ENCODE data around the gene DYNC1I1.

Gene DYNC1I1

DNA sequence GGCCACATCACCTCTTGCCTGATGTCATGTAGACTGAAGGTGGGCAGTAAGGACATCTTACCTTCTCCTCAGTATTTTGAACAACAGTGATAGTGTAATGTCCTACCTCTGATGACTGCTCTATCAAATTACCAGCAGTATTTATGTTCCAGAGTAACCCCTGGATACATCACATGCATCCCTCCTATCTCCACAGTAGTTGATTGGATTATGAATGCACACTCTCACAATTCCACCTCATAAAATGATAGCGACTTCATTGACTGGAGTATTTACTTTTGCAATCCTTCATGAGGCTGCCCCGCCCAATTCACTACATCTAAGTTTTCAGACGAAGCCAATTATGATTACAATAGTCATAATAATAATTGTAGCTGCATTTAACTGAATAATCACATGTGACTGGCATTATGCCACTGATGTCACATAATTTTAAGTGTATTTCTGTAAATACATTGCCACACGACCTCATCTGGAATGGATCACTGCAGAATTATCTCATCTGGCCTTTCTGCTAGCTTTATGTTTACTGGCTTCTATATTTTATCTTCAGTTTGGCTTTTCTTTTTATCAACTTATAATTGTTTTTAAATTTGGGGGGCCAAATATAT, 280.6 kb downstream of the DYNC1I1 start:
- Histone ChIP-seq H4K20me1 (no peaks in the 10 kb centered on the region), H3K27me3 (no peaks in the 10 kb centered on the region), H3K9ac (no peak overlapping the region), H3K4me1 (no peaks in the 10 kb centered on the region), H3K4me3 (no peak overlapping the region), H3K27ac (no peak overlapping the region), H3K9me3 (no peaks in the 10 kb centered on the region), H3K4me2 (no peak overlapping the region), H3K36me3 (no peaks in the 10 kb centered on the region)
- no peak for TF ChIP-seq Cebpa-rat (IDR thresholded peaks at IDR 0.05)

DNA sequence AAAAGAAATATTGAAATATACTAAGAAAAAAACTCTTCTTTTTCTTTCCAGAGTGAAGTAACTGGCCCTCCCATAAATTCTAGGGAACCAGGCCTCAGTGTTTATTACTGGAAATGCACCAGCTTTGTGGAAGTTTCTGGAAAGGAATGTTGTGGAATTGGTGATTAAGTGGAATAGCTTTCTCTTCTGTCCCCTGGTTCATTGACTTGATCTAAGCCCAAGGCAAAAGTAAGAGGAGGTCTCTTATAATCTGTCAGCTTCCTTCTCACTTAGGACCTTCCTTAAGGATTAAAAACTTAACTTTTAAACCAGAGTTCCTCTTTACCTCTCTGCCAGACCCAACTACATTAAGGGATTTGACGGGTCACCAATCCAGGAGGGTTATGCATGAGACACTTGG, 283.4 kb downstream of the DYNC1I1 start:
- Histone ChIP-seq H3K4me2 (no peak overlapping the region), H3K9me3 (no peaks in the 10 kb centered on the region), H3K27ac (no peak overlapping the region), H3K4me3 (no peak overlapping the region), H3K27me3 (no peaks in the 10 kb centered on the region), H3K36me3 (no peaks in the 10 kb centered on the region), H3K4me1 (no peaks in the 10 kb centered on the region), H3K9ac (no peak overlapping the region), H4K20me1 (no peaks in the 10 kb centered on the region)
- no peak for TF ChIP-seq Cebpa-rat (IDR thresholded peaks at IDR 0.05)

DNA sequence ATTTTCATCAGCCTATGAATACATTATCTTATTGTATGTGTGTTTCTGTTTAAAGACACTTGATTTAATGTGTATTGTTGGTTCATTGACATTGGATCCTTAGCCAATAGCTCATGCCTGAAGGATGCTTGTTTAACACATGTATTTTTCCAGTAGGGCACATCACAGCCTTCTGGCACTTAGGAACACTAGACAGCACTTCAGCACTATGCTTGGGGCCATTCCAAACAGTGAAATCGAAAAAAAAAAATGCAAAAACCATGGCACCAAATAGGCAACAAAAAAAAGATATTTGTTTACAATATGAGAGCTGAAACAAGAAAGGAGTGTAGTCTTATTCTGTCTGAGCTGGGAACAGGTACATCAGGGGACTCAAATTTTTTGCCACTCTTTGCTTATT, 286.7 kb downstream of the DYNC1I1 start:
- TF ChIP-seq Cebpa-rat (IDR thresholded peaks at IDR 0.05), result no peak
- H3K9ac ChIP-seq, result no peak overlapping the region
- H3K4me1 ChIP-seq, result no peaks in the 10 kb centered on the region
- no peak overlapping the region for H3K27ac ChIP-seq
- no peaks in the 10 kb centered on the region for H3K27me3 ChIP-seq
- no peaks in the 10 kb centered on the region for H4K20me1 ChIP-seq
- H3K36me3 ChIP-seq, result no peaks in the 10 kb centered on the region
- H3K4me3 ChIP-seq, result no peak overlapping the region
- H3K4me2 ChIP-seq, result no peak overlapping the region
- H3K9me3 ChIP-seq, result no peaks in the 10 kb centered on the region

DNA sequence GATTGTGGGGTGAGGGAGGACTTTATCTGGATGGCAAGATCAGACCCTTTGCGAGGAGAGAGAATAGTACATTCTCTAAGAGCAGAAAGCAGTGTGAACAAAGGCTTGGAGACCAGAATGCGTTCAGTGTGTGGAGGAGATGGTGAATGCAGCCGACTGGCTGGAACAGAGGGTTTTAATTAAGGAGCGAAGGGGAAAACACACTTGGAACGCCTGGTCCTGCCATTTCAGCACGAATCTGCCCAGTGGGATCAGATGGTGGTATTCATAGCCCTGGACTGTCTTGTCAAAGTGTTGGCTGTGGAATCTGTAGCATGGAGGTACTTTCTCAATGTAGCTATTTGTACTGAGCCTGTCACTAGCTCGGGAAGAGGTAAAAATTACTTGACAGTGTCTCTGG, 288.7 kb downstream of the DYNC1I1 start:
- Histone ChIP-seq H3K4me3 (no peak overlapping the region), H3K27me3 (no peaks in the 10 kb centered on the region), H3K27ac (no peak overlapping the region), H3K4me2 (no peak overlapping the region), H4K20me1 (no peaks in the 10 kb centered on the region), H3K9me3 (no peaks in the 10 kb centered on the region), H3K9ac (no peak overlapping the region), H3K4me1 (no peaks in the 10 kb centered on the region), H3K36me3 (no peaks in the 10 kb centered on the region)
- TF ChIP-seq Cebpa-rat (IDR thresholded peaks at IDR 0.05), result no peak

DNA sequence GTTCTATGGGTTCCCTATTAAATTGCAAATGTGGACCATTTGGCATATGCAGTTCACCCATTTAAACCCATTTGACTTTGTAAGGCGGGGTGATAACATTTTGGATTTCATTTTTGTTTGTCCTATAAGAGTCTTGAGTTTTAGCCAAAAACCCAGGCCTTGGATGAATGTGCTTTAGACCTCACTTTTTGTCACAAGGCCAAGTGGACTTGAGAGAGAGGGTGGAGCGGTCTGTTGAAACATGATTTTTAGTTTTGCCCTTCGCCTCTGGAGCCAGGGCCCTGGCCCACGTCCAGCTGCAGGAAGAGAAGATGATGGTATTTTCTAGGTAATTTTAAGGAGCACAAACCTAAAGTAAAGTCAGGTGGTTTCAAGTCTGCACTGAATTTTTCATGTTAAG, 289.5 kb downstream of the DYNC1I1 start:
- Histone ChIP-seq H3K9me3 (no peaks in the 10 kb centered on the region), H3K4me2 (no peak overlapping the region)

DNA sequence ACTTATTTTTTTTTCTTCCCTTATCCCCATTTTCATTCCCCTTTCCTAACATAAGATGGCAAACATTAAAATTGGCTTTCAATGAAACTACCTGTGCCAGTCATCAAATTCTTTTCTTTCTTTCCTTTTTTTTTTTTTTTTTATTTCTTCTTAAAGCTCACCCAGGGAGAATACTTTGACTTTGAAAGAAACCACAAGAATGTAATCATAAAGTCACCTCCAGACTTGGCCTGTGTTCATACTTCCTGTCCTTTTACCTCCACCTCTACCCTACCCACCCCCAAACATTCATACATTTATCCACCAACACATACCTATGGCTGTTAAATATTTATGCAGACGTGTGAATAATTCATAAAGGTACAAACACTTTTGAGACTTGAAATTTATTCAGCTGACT, 295.0 kb downstream of the DYNC1I1 start:
- H3K36me3 ChIP-seq, result no peaks in the 10 kb centered on the region
- no peak overlapping the region for H3K4me2 ChIP-seq
- no peaks in the 10 kb centered on the region for H3K27me3 ChIP-seq
- H3K4me1 ChIP-seq, result no peaks in the 10 kb centered on the region
- H3K27ac ChIP-seq, result no peak overlapping the region
- no peaks in the 10 kb centered on the region for H4K20me1 ChIP-seq
- no peak for TF ChIP-seq Cebpa-rat (IDR thresholded peaks at IDR 0.05)
- H3K9ac ChIP-seq, result no peak overlapping the region
- H3K9me3 ChIP-seq, result no peaks in the 10 kb centered on the region
- no peak overlapping the region for H3K4me3 ChIP-seq

More for the DNA sequence above, 289.5 kb downstream of the DYNC1I1 start:
- Histone ChIP-seq H3K27ac (no peak overlapping the region), H4K20me1 (no peaks in the 10 kb centered on the region), H3K4me3 (no peak overlapping the region), H3K9ac (no peak overlapping the region), H3K4me1 (no peaks in the 10 kb centered on the region), H3K36me3 (no peaks in the 10 kb centered on the region), H3K27me3 (no peaks in the 10 kb centered on the region)
- TF ChIP-seq Cebpa-rat (IDR thresholded peaks at IDR 0.05), result no peak

DNA sequence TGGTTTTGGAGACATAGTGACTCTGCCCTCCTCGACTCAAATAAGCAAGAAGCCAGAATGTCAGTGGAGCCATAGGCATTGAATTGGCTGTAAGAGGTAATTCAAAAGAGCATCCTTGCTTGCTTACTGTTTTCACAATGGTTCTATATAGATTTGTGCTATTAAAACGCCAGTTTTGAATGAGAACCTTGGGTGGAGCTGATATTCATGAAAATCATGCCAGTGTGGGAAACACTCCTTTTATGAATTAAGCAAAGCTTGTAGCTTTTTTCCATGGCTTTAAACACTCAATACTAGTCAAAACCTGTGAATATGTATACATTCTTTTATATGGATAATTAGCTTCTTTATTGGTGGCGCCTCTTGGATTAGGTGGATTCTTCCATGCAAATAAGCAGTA, 297.0 kb downstream of the DYNC1I1 start:
- H3K4me2 ChIP-seq, result no peak overlapping the region
- no peak overlapping the region for H3K4me3 ChIP-seq
- no peaks in the 10 kb centered on the region for H4K20me1 ChIP-seq
- H3K4me1 ChIP-seq, result no peaks in the 10 kb centered on the region
- H3K9ac ChIP-seq, result no peak overlapping the region
- no peak for TF ChIP-seq Cebpa-rat (IDR thresholded peaks at IDR 0.05)
- no peaks in the 10 kb centered on the region for H3K27me3 ChIP-seq
- H3K27ac ChIP-seq, result no peak overlapping the region
- no peaks in the 10 kb centered on the region for H3K36me3 ChIP-seq
- H3K9me3 ChIP-seq, result no peaks in the 10 kb centered on the region

DNA sequence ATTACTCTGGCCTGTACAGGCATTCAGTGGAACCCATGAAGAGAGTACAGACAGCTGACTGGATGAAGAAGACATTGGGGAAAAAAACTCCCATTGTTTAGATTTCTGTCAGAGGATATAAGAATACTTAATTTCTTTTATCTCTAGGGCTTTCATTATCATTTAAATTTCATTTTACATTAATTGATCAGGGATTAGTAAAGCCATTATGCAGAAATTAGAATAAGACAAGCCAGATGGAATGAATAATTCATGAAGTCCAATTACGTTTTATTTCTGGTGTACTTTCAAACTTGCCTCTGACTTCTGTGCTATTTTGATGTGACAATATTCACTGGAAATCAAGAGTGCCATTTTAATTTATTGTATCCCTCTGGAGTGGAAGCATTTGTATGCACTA, 302.5 kb downstream of the DYNC1I1 start:
- no peaks in the 10 kb centered on the region for H3K36me3 ChIP-seq
- peaks cover 25% of the 10 kb centered on the region for H3K27me3 ChIP-seq
- no peak for TF ChIP-seq Cebpa-rat (IDR thresholded peaks at IDR 0.05)
- no peak overlapping the region for H3K4me3 ChIP-seq
- H3K9ac ChIP-seq, result no peak overlapping the region
- no peak overlapping the region for H3K27ac ChIP-seq
- H3K4me1 ChIP-seq, result peaks cover 5% of the 10 kb centered on the region
- H4K20me1 ChIP-seq, result 0 out of 2 replicates have a peak, but pooled peaks cover 5% of the 10 kb centered on the region
- no peaks in the 10 kb centered on the region for H3K9me3 ChIP-seq
- H3K4me2 ChIP-seq, result no peak overlapping the region

DNA sequence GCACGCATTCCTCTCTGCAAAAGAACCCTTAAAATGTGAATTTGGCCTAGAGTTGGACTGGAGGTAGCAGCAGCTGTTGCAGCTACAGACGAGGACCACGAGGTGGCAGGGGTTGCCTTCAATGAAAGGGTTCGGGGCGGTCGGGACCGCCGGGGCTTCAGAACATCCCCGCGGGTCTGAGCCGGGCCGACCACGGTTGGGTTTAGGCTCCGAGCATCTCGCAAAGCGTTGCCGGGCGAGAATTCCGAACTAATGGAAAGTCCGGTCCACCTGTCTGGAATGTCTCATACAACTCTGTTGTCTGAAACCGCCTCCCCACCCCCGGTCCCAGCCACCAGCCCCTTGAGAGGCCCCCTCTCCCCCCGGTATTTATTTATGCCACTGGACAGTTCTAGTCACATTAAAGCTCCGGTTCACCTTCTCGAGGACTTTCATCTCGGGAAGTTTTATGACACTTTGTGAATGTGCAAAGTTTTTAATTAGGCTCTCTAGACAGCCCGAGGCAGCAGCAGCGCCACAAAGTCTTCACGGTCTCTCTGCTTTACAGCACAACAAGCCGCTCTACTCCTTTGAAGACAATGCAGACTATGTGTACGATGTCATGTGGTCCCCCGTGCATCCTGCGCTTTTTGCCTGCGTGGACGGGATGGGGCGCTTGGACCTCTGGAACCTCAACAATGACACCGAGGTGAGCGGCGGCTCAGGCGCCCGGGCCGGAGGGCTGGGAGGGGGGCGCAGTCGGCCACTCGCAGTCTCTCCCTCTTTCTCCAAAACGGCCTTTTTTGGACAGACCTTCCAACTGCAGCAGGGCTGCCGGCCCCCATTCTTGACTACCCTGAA, 303.4 kb downstream of the DYNC1I1 start:
- Histone ChIP-seq H3K36me3 (no peaks in the 10 kb centered on the region), H4K20me1 (0 out of 2 replicates have a peak, but pooled peaks cover 5% of the 10 kb centered on the region), H3K27me3 (peaks cover 25% of the 10 kb centered on the region), H3K9ac (no peak overlapping the region), H3K4me3 (peak overlapping the region; percentile 64), H3K27ac (no peak overlapping the region), H3K9me3 (no peaks in the 10 kb centered on the region), H3K4me2 (peak overlapping the region; percentile 84), H3K4me1 (peaks cover 5% of the 10 kb centered on the region)
- no peak for TF ChIP-seq Cebpa-rat (IDR thresholded peaks at IDR 0.05)

DNA sequence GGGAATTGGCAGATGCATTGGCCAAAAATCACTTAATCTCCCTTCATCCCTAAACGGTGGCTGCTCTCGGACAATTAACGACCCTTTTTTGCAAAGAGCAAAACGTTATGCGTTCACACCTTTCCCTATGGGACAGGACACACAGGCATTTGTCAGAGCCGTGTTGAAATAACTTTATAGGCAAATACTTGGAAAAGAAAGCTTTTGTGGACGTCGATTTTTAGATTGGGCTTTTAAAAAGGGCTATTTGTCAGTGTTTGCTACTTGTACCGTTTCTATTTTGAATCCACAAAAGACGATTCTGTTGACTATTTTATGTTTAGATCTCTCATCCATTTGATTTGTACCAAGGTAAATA, 304.0 kb downstream of the DYNC1I1 start:
- Histone ChIP-seq H4K20me1 (0 out of 2 replicates have a peak, but pooled peaks cover 5% of the 10 kb centered on the region), H3K27me3 (peaks cover 25% of the 10 kb centered on the region), H3K4me1 (peaks cover 5% of the 10 kb centered on the region), H3K9ac (no peak overlapping the region), H3K4me2 (peak overlapping the region; percentile 84), H3K27ac (no peak overlapping the region), H3K9me3 (no peaks in the 10 kb centered on the region), H3K36me3 (no peaks in the 10 kb centered on the region), H3K4me3 (peak overlapping the region; percentile 64)
- TF ChIP-seq Cebpa-rat (IDR thresholded peaks at IDR 0.05), result no peak
